Calu3 (cell line): ENCODE measurements around the gene PLEKHG4B. TPM values are rescaled to one million over a fixed set of nuclear protein-coding genes. Genes with fewer than 3 reads are reported as not detected.

Experiments
- BruUV-seq: library from RNA; stranded (reverse); fragments of 400-500 nt; replicated peaks from 2 replicates; lab custom pipeline; 2021; lab: Mats Ljungman, UMichigan
- CTCF ChIA-PET: fragments of 300-600 bp; sonication (Branson Sonifier 250); formaldehyde crosslinking; loops from one replicate; lab custom pipeline; 2022; ENCODE audit warnings: antibody characterized with exemption; lab: Charles Lee
- DNase-seq: peaks from one replicate; pipeline ENCODE4 v3.0.0; 2022
- H3K27ac Mint-ChIP-seq: one replicate; pipeline ENCODE4 v1.8.0; 2022; ENCODE audit warnings: mixed read lengths; ENCODE audit not compliant: unreplicated experiment
- H3K27me3 Mint-ChIP-seq: one replicate; pipeline ENCODE4 v1.8.0; 2022; ENCODE audit warnings: mixed read lengths; ENCODE audit not compliant: unreplicated experiment
- H3K36me3 Mint-ChIP-seq: one replicate; pipeline ENCODE4 v1.8.0; 2022; ENCODE audit warnings: mild to moderate bottlenecking, moderate library complexity, mixed read lengths; ENCODE audit not compliant: insufficient read depth, unreplicated experiment
- H3K4me1 Mint-ChIP-seq: one replicate; pipeline ENCODE4 v1.8.0; 2022; ENCODE audit warnings: mild to moderate bottlenecking, low read depth, mixed read lengths; ENCODE audit not compliant: unreplicated experiment
- H3K4me3 Mint-ChIP-seq: one replicate; pipeline ENCODE4 v1.8.0; 2022; ENCODE audit warnings: mild to moderate bottlenecking, low read depth, moderate library complexity, mixed read lengths; ENCODE audit not compliant: unreplicated experiment
- H3K9me3 Mint-ChIP-seq: one replicate; pipeline ENCODE4 v1.8.0; 2022; ENCODE audit warnings: low read depth, mixed read lengths; ENCODE audit not compliant: unreplicated experiment
- CTCF ChIP-seq: fragments of 200-600 bp; IDR thresholded peaks from one replicate; pipeline ENCODE4 v1.8.0; 2022; ENCODE audit warnings: antibody characterized with exemption; ENCODE audit not compliant: unreplicated experiment
- intact Hi-C: fragments of 100-400 bp; cut with micrococcal nuclease; formaldehyde crosslinking; loops from one replicate; pipeline ENCODE4 v1.10.0; 2022; ENCODE audit not compliant: unreplicated experiment
- total RNA-seq: library from RNA; stranded (reverse); gene quantifications from 2 replicates; pipeline ENCODE4 v1.2.3, GENCODE V29; 2022

PLEKHG4B gene
- total RNA-seq, 1 experiment from 2014 or later = 1.7 TPM

- Mint-ChIP-seq H3K4me3 (no peak overlapping the region), H3K36me3 (no peaks in the 10 kb centered on the region), H3K27me3 (peaks cover 17% of the 10 kb centered on the region), H3K27ac (no peak overlapping the region), H3K4me1 (peaks cover 8% of the 10 kb centered on the region), H3K9me3 (no peaks in the 10 kb centered on the region)
- no peak for DNase-seq
- CTCF ChIA-PET = interaction anchor here (0.7 kb wide), 2 partner anchors 40 to 145 kb away, joined by 4 read pairs; no protein-coding TSS in a partner anchor
- BruUV-seq = no TSS peak
- TF ChIP-seq CTCF = no peak
- intact Hi-C loops = no loop called here
These were observed 101.2 kb downstream of the PLEKHG4B start for GRCh38 chr5:192970-193831.

DNA sequence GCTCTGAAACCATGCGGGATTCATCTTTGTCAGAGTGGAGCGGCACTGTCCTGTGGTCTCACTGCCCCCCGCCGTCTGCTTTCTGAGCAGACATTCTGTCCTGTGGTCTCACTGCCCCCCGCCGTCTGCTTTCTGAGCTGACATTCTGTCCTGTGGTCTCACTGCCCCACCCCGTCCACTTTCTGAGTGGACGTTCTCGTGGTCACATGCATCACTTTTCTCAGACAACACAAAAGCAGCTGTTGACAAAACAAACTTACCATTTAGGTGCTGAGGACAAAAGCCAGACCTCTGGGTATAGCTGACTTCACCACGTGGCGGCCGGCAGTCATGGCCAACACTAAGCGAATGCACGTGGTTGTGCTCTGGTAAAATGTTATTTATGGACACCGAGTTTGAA, 102.1 kb downstream of the PLEKHG4B start:
- no TSS peak for BruUV-seq

DNA sequence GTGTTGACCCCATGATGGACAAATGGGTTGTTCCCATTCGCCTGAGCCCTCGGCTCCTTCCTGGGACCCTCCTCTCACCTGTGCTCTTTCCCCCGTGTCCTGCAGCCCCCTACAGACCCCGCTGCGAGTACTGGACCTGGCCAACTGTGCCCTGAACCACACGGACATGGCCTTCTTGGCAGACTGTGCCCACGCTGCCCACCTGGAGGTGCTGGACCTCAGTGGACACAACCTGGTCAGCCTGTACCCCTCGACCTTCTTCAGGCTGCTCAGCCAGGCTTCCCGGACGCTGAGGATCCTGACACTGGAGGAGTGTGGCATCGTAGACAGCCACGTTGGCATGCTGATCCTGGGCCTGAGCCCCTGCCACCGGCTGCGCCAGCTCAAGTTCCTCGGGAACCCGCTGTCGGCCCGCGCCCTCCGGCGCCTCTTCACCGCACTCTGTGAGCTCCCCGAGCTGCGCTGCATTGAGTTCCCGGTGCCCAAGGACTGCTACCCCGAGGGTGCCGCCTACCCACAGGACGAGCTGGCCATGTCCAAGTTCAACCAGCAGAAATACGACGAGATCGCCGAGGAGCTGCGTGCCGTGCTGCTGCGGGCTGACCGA, 102.7 kb downstream of the PLEKHG4B start:
- TF ChIP-seq CTCF = no peak
- no peak for DNase-seq
- intact Hi-C loops = no loop called here
- Mint-ChIP-seq H3K36me3 (no peaks in the 10 kb centered on the region), H3K4me3 (no peak overlapping the region), H3K27ac (no peak overlapping the region), H3K4me1 (no peaks in the 10 kb centered on the region), H3K27me3 (peaks cover 15% of the 10 kb centered on the region), H3K9me3 (no peaks in the 10 kb centered on the region)
- no TSS peak for BruUV-seq
- CTCF ChIA-PET = no interaction called here

More for the DNA sequence above, 102.1 kb downstream of the PLEKHG4B start:
- no peak overlapping the region for H3K27ac Mint-ChIP-seq
- no peaks in the 10 kb centered on the region for H3K36me3 Mint-ChIP-seq
- no peaks in the 10 kb centered on the region for H3K9me3 Mint-ChIP-seq
- DNase-seq = no peak
- CTCF ChIA-PET = interaction anchor here (0.7 kb wide), 2 partner anchors 39 to 146 kb away, joined by 4 read pairs; no protein-coding TSS in a partner anchor
- intact Hi-C loops = no loop called here
- H3K27me3 Mint-ChIP-seq = peaks cover 17% of the 10 kb centered on the region
- no peaks in the 10 kb centered on the region for H3K4me1 Mint-ChIP-seq
- no peak for TF ChIP-seq CTCF
- no peak overlapping the region for H3K4me3 Mint-ChIP-seq

DNA sequence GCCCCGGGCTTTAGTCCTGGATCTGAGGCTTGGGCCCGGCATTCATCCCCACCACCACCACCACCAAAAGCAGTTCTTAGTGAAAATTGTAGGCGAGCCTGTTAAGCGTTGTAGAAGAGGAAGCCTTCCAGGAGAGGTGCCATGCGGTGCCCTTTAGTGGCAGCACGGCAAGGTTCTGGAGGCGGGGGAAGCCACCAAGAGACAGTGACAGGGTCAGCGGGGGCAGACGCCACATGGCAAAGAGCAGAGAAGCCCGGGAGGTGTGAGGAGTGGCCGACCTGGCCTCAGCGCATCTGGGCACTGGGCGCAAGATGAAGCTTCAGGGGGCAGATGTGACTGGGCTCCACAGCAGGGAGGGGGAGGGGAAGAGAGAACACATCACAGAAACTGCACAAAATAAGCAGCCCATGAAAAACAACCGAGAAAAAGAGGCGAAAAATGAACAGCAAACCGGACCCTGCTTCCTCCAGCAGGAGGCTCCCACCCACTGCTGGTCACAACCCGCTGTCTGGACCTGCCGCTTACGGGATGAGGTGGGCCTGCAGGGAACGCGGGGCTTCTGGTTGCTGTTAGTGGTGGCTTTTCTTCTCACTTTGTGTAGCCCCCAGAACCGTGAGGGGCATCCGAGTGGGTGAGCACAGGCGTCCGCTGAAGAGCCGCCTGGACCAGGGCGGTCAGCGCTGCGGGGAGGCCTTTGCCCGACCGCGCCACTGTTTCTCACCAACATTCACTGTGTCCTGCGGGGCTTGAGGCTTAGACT, 103.6 kb downstream of the PLEKHG4B start:
- intact Hi-C loops = no loop called here
- no peak for TF ChIP-seq CTCF
- no peak overlapping the region for H3K4me3 Mint-ChIP-seq
- no peaks in the 10 kb centered on the region for H3K9me3 Mint-ChIP-seq
- H3K27ac Mint-ChIP-seq = no peak overlapping the region
- no peak for DNase-seq
- H3K36me3 Mint-ChIP-seq = no peaks in the 10 kb centered on the region
- BruUV-seq = no TSS peak
- peaks cover 6% of the 10 kb centered on the region for H3K27me3 Mint-ChIP-seq
- no peaks in the 10 kb centered on the region for H3K4me1 Mint-ChIP-seq
- CTCF ChIA-PET = no interaction called here
